Measurements from ENCODE around the gene CLDN11.

DNA sequence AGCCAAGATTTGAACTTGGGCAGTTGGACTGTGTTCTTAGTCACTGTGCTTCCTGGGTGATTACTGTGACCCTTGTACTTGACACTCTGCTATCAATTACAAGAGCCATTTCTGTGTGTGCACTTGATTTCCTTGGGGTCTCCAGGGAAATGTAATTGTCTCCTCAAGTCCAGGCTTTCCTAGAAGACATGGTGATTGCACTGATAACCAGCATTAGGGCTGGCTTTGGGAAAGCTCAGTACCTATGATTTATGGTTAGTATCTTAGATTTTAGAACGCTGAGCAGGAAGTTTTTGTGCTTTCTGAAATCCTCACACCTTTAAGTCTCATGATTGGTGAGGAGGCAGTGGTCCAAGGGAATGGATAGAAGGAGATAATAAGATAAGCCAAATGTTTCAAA lies 1.6 kb upstream of the CLDN11 start:
- TF ChIP-seq EZH2phosphoT487 (IDR thresholded peaks at IDR 0.05), result no peak
- no peak for TF ChIP-seq CTCF (IDR thresholded peaks at IDR 0.05)
- TF ChIP-seq EZH2 (IDR thresholded peaks at IDR 0.05), result no peak
